K562 (cell line): ENCODE results near the gene TUBB2A. TPM values are rescaled to one million over a fixed set of nuclear protein-coding genes. Genes with fewer than 3 reads are reported as not detected.

Experiments
- ARID1B ChIP-seq: fragments of 450-650 bp; IDR thresholded peaks from 2 replicates; pipeline ENCODE4 v1.6.1; 2016; ENCODE audit warnings: antibody characterized with exemption, mild to moderate bottlenecking, inconsistent platforms
- SMARCC2 ChIP-seq: fragments of 450-650 bp; IDR thresholded peaks from 2 replicates; pipeline ENCODE4 v1.6.1; 2017; ENCODE audit warnings: antibody characterized with exemption, moderate library complexity, mild to moderate bottlenecking, low read depth
- TOE1 ChIP-seq, 2 experiments: fragments of 450-650 bp in 1 of 2; sonication (generic) in 1 of 2; formaldehyde crosslinking in 1 of 2; IDR thresholded peaks; 2 replicates each; pipeline versions ENCODE4 v1.7.1 to v1.8.0; 2016 to 2022; ENCODE audit warnings: borderline replicate concordance in 2 of 2, mild to moderate bottlenecking in 2 of 2, antibody characterized with exemption in 1 of 2, inconsistent platforms in 1 of 2, low read depth in 1 of 2, missing genetic modification reagents in 1 of 2, moderate library complexity in 1 of 2
- ZBTB17 ChIP-seq: fragments of 450-650 bp; formaldehyde crosslinking; IDR thresholded peaks from 2 replicates; pipeline ENCODE4 v1.4.0; 2020; ENCODE audit warnings: mild to moderate bottlenecking
- polyA plus RNA-seq, 8 experiments: library from polyadenylated mRNA; depleted of rRNA in 4 of 8; stranded (reverse) in 5 of 8; unstranded in 3 of 8; fragments of >200 nt; fragmentation: Nextera tagmentation in 2 of 8; fragmentation: Illumina TruSeq in 1 of 8; extraction: Ambion mirVana in 2 of 8; extraction: Trizol in 1 of 8; gene quantifications; 2 replicates each; pipeline versions ENCODE4 v1.2.1 to v1.2.3, GENCODE V29; 2011 to 2014; ENCODE audit warnings: inconsistent platforms in 1 of 8, missing spikeins in 1 of 8
- total RNA-seq, 7 experiments: library from RNA; depleted of rRNA in 6 of 7; stranded (reverse); fragments of >200 nt in 6 of 7; fragmentation: Illumina TruSeq in 2 of 7; extraction: Trizol in 2 of 7; gene quantifications; 2 replicates each; pipeline versions ENCODE4 v1.2.1 to v1.2.3, GENCODE V29; 2011 to 2021; ENCODE audit warnings: low replicate concordance in 1 of 7
- TF ChIP-seq, protein P1 (sequence below): fragments of 450-650 bp; IDR thresholded peaks from 2 replicates; pipeline ENCODE4 v1.6.1; 2016; ENCODE audit warnings: mild to moderate bottlenecking
- TF ChIP-seq, protein P2 (sequence below): fragments of 250-450 bp; sonication (Bioruptor Pico); IDR thresholded peaks from 2 replicates; pipeline ENCODE4 v1.5.0; 2021; ENCODE audit warnings: mild to moderate bottlenecking, borderline replicate concordance
- TF ChIP-seq, protein P3 (sequence below), 2 experiments: IDR thresholded peaks in 1 of 2; conservative IDR thresholded peaks in 1 of 2; 2 replicates each; pipeline ENCODE4 v1.6.1; 2016; ENCODE audit warnings: low read depth in 2 of 2, mild to moderate bottlenecking in 1 of 2, missing compliant biosample characterization in 1 of 2, missing genetic modification characterization in 1 of 2, moderate library complexity in 1 of 2

Gene TUBB2A
- total and polyA plus RNA-seq, 9 of the 15 experiments (the other 6 are each of a cell fraction or from before 2014, with no cell fraction given), result 3.6 to 92.1 (median 45.6) TPM

DNA sequence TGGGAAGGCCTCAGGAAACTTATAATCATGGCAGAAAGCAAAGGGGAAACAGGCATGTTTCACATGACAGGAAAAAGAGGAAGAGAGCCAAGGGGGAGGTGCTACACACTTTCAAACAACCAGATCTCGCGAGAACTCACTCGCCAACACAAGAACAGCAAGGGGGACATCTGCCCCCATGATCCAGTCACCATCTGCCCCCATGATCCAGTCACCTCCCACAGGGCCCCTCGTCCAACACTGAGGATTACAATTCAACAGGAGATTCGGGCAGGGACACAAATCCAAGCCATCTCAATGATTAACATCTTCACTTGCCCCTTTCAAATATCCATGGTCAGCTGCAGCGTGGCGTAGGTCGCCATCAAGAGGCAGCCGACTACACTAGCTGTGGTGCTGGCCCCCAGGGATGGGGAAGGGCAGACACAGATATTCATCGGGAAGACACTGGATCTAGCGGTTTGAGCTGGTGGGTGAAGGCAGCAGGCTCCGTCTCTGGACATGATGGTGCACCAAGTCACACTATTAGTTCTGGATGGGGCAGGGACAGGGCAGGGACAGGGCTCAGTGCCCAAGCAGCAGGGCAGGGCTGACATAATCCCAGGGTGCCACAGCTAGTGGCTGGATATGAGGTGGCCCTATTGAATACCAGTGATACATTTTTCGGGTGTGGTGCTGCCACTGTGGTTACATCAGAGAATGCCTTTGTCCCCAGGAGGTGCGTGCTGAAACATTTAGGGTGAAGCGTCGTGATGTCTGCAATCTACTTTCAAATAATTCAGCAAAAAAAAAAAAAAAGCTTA is 38.6 kb upstream of the TUBB2A start (continued):
- TF ChIP-seq, protein P1, sequence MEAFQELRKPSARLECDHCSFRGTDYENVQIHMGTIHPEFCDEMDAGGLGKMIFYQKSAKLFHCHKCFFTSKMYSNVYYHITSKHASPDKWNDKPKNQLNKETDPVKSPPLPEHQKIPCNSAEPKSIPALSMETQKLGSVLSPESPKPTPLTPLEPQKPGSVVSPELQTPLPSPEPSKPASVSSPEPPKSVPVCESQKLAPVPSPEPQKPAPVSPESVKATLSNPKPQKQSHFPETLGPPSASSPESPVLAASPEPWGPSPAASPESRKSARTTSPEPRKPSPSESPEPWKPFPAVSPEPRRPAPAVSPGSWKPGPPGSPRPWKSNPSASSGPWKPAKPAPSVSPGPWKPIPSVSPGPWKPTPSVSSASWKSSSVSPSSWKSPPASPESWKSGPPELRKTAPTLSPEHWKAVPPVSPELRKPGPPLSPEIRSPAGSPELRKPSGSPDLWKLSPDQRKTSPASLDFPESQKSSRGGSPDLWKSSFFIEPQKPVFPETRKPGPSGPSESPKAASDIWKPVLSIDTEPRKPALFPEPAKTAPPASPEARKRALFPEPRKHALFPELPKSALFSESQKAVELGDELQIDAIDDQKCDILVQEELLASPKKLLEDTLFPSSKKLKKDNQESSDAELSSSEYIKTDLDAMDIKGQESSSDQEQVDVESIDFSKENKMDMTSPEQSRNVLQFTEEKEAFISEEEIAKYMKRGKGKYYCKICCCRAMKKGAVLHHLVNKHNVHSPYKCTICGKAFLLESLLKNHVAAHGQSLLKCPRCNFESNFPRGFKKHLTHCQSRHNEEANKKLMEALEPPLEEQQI, result peak; percentile 85
- TF ChIP-seq SMARCC2 (no peak), ARID1B (peak; percentile 61), TOE1 (IDR thresholded peaks at IDR 0.05; ENCODE audit: borderline replicate concordance) (peak; percentile 70; the same call in 1 of the 2 replicates), TOE1 (CRISPR knock-in tag; IDR thresholded peaks at IDR 0.05; ENCODE audit: borderline replicate concordance, low read depth) (0 out of 2 replicates have a peak, but pooled peaks have one; percentile 15), ZBTB17 (CRISPR knock-in tag) (0 out of 2 replicates have a peak, but pooled peaks have one; percentile 52)
- TF ChIP-seq, protein P2, sequence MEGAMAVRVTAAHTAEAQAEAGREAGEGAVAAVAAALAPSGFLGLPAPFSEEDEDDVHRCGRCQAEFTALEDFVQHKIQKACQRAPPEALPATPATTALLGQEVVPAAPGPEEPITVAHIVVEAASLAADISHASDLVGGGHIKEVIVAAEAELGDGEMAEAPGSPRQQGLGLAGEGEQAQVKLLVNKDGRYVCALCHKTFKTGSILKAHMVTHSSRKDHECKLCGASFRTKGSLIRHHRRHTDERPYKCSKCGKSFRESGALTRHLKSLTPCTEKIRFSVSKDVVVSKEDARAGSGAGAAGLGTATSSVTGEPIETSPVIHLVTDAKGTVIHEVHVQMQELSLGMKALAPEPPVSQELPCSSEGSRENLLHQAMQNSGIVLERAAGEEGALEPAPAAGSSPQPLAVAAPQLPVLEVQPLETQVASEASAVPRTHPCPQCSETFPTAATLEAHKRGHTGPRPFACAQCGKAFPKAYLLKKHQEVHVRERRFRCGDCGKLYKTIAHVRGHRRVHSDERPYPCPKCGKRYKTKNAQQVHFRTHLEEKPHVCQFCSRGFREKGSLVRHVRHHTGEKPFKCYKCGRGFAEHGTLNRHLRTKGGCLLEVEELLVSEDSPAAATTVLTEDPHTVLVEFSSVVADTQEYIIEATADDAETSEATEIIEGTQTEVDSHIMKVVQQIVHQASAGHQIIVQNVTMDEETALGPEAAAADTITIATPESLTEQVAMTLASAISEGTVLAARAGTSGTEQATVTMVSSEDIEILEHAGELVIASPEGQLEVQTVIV (CRISPR knock-in tag), result no peak
- TF ChIP-seq, protein P3, sequence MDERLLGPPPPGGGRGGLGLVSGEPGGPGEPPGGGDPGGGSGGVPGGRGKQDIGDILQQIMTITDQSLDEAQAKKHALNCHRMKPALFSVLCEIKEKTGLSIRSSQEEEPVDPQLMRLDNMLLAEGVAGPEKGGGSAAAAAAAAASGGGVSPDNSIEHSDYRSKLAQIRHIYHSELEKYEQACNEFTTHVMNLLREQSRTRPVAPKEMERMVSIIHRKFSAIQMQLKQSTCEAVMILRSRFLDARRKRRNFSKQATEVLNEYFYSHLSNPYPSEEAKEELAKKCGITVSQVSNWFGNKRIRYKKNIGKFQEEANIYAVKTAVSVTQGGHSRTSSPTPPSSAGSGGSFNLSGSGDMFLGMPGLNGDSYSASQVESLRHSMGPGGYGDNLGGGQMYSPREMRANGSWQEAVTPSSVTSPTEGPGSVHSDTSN (CRISPR knock-in tag; IDR thresholded peaks at IDR 0.05; ENCODE audit: low read depth), result no peak
- TF ChIP-seq, protein P3 (tag; conservative IDR thresholded peaks at IDR 0.05; ENCODE audit: low read depth), result no peak; the same call in 1 of the 2 replicates
